Osteocyte (in vitro differentiated cells): ENCODE data around the gene RBMXL3. TPM values are rescaled to one million over a fixed set of nuclear protein-coding genes. Genes with fewer than 3 reads are reported as not detected.
"Not testable (repeated sequence)": the region's sequence is repeated elsewhere in the genome, so short reads cannot be mapped to it uniquely, and the experiment has no call there.

Experiments
- DNase-seq: peaks from one replicate; pipeline ENCODE4 v3.0.0; 2021; ENCODE audit warnings: mixed read lengths; ENCODE audit not compliant: unreplicated experiment; ENCODE audit errors: extremely low spot score
- H3K27ac Mint-ChIP-seq: one replicate; pipeline ENCODE4 v1.8.0; 2021; ENCODE audit warnings: mild to moderate bottlenecking, mixed read lengths; ENCODE audit not compliant: unreplicated experiment
- H3K27me3 Mint-ChIP-seq: one replicate; pipeline ENCODE4 v1.8.0; 2021; ENCODE audit warnings: mixed read lengths; ENCODE audit not compliant: unreplicated experiment
- H3K36me3 Mint-ChIP-seq: one replicate; pipeline ENCODE4 v1.8.0; 2021; ENCODE audit warnings: mixed read lengths; ENCODE audit not compliant: unreplicated experiment
- H3K4me1 Mint-ChIP-seq: one replicate; pipeline ENCODE4 v1.8.0; 2021; ENCODE audit warnings: mixed read lengths; ENCODE audit not compliant: unreplicated experiment
- H3K4me3 Mint-ChIP-seq: one replicate; pipeline ENCODE4 v1.8.0; 2021; ENCODE audit warnings: mild to moderate bottlenecking, moderate library complexity, mixed read lengths; ENCODE audit not compliant: unreplicated experiment
- H3K9me3 Mint-ChIP-seq: one replicate; pipeline ENCODE4 v1.8.0; 2021; ENCODE audit warnings: mixed read lengths; ENCODE audit not compliant: unreplicated experiment
- CTCF ChIP-seq: fragments of 200-600 bp; sonication (generic); IDR thresholded peaks from 2 replicates; pipeline ENCODE4 v1.5.0; 2021; ENCODE audit warnings: antibody characterized with exemption, mild to moderate bottlenecking, moderate library complexity
- total RNA-seq: library from RNA; stranded (reverse); gene quantifications from 2 replicates; pipeline ENCODE4 v1.2.1, GENCODE V29; 2021

Gene RBMXL3
- total RNA-seq, 1 donor from 2014 or later: not detected

DNA sequence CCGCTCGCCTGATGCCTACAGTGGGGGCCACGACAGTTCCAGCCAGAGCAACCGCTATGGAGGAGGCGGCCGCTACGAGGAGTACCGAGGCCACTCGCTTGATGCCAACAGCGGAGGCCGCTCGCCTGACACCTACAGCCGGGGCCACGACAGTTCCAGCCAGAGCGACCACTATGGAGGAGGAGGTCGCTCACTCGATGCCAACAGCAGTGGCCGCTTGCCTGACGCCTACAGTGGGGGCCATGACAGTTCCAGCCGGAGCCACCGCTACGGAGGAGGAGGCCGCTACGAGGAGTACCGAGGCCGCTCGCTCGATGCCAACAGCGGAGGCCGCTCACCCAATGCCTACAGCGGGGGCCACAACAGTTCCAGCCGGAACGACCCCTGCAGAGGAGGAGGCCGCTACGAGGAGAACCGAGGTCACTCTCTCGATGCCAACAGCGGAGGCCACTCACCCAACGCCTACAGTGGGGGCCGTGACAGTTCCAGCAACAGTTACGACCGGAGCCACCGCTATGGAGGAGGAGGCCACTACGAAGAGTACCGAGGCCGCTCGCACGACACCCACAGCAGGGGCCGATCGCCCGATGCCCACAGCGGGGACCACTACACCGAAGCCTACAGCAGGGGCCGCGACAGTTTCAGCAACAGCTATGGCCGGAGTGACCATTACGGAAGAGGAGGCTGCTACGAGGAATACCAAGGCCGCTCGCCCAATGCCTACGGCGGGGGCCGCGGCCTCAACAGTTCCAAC, 2.5 kb downstream of the RBMXL3 start:
- H3K9me3 Mint-ChIP-seq: peaks cover 4% of the 10 kb centered on the region
- H3K4me3 Mint-ChIP-seq: no peak overlapping the region
- H3K4me1 Mint-ChIP-seq: no peaks in the 10 kb centered on the region

DNA sequence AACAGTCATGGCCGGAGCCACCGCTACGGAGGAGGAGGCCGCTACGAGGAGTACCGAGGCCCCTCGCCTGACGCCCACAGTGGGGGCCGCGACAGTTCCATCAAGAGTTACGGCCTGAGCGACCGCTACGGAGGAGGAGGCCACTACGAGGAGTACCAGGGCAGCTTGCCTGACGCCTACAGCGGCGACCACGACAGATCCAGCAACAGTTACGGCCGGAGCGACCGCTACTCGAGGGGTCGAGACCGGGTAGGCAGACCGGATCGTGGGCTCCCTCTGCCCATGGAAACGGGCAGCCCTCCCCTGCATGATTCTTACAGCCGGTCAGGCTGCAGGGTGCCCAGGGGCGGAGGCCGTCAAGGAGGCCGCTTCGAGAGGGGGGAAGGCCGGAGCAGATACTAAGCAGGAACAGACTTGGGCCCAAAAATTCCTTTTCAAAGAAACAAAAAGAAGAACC, 3.1 kb downstream of the RBMXL3 start:
- H3K9me3 Mint-ChIP-seq: peaks cover 4% of the 10 kb centered on the region
- TF ChIP-seq CTCF: no peak
- peaks cover 2% of the 10 kb centered on the region for H3K36me3 Mint-ChIP-seq
- H3K27ac Mint-ChIP-seq: no peak overlapping the region
- H3K4me3 Mint-ChIP-seq: no peak overlapping the region
- H3K27me3 Mint-ChIP-seq: no peaks in the 10 kb centered on the region
- no peaks in the 10 kb centered on the region for H3K4me1 Mint-ChIP-seq
- DNase-seq: no peak

More for the DNA sequence above, 2.5 kb downstream of the RBMXL3 start:
- no peak for DNase-seq
- Mint-ChIP-seq H3K27ac (no peak overlapping the region), H3K27me3 (no peaks in the 10 kb centered on the region), H3K36me3 (peaks cover 2% of the 10 kb centered on the region)
- TF ChIP-seq CTCF: no peak

GRCh38 chrX:115204040-115204439, 14.8 kb downstream of the RBMXL3 start:
- H3K4me3 Mint-ChIP-seq: no peak overlapping the region
- H3K27ac Mint-ChIP-seq: no peak overlapping the region
- TF ChIP-seq CTCF: no peak
- peaks cover 3% of the 10 kb centered on the region for H3K36me3 Mint-ChIP-seq
- no peak for DNase-seq
- no peaks in the 10 kb centered on the region for H3K27me3 Mint-ChIP-seq
- H3K4me1 Mint-ChIP-seq: no peaks in the 10 kb centered on the region
- H3K9me3 Mint-ChIP-seq: peaks cover 15% of the 10 kb centered on the region

- H3K4me3 Mint-ChIP-seq, DNase-seq, H3K4me1 Mint-ChIP-seq, H3K9me3 Mint-ChIP-seq, H3K27me3 Mint-ChIP-seq, H3K27ac Mint-ChIP-seq, H3K36me3 Mint-ChIP-seq: not testable (repeated sequence)
Measured at GRCh38 chrX:115209547-115209946, 20.3 kb downstream of the RBMXL3 start.

DNA sequence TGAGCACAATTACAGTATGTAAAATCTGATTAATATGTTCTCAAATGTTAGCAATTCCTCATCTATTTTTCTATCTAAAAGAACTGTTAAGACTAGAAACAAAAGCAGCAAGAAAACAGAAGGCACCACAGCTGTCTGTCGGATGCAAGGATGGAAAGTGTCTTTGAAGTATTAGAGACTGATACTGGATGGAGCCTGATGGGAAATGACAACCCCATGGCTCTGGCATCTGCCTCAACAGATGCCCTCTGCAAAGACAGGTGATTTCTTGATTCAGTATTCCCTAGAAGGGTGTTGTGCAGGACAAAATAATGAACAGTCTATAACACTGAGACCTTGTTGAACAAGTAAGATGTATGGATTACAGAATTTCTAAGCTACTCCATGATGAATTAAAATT, 24.9 kb downstream of the RBMXL3 start:
- Mint-ChIP-seq H3K4me1 (peaks cover 4% of the 10 kb centered on the region), H3K27ac (no peak overlapping the region), H3K36me3 (peaks cover 9% of the 10 kb centered on the region), H3K27me3 (no peaks in the 10 kb centered on the region), H3K9me3 (no peaks in the 10 kb centered on the region), H3K4me3 (no peak overlapping the region)
- no peak for DNase-seq
- no peak for TF ChIP-seq CTCF
